Stimulated activated CD4-positive, alpha-beta T cell treated with anti-CD3 and anti-CD28 coated beads, Interleukin-2, amount 100 ng/mL, for 4 hours (primary cell): ENCODE data around the gene ZBTB8B.
"Not testable (repeated sequence)": the region's sequence is repeated elsewhere in the genome, so short reads cannot be mapped to it uniquely, and the experiment has no call there.

Experiments
- DNase-seq: peaks from one replicate; pipeline ENCODE4 v3.0.0-alpha.2; 2020; ENCODE audit warnings: low read depth

ZBTB8B gene

DNA sequence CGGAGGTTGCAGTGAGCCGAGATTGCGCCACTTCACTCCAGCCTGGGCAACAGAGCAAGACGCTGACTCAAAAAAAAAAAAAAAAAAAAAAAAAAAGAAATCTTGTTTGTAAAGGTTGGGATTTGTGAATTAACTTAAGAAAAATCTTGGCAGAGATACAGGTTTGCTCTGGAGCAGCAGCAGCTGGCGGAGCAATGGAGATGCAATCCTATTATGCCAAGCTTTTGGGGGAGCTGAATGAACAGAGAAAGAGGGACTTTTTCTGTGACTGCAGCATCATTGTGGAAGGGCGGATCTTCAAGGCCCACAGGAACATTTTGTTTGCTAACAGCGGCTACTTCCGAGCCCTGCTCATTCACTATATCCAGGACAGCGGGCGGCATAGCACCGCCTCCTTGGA is 5.6 kb downstream of the ZBTB8B start:
- DNase-seq = no peak

DNA sequence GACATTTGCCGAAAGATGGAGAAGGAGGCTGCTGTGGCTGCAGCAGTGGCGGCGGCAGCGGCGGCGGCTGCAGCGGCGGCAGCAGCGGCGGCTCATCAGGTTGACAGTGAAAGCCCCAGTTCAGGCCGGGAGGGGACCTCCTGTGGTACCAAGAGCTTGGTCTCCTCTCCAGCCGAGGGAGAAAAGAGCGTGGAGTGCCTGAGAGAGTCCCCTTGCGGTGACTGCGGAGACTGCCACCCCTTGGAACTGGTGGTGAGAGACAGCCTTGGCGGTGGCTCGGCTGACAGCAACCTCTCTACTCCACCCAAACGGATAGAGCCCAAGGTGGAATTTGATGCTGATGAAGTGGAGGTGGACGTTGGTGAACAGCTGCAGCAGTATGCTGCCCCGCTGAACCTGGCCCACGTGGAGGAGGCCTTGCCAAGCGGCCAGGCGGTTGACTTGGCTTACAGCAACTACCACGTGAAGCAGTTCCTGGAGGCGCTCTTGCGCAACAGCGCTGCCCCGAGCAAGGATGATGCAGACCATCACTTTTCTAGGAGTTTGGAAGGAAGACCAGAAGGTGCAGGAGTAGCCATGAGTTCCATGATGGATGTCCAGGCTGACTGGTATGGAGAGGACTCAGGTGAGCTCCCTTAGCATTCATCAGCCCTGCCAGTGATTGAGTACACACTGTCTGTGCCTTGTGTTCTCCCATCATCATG is 6.3 kb downstream of the ZBTB8B start:
- no peak for DNase-seq

DNA sequence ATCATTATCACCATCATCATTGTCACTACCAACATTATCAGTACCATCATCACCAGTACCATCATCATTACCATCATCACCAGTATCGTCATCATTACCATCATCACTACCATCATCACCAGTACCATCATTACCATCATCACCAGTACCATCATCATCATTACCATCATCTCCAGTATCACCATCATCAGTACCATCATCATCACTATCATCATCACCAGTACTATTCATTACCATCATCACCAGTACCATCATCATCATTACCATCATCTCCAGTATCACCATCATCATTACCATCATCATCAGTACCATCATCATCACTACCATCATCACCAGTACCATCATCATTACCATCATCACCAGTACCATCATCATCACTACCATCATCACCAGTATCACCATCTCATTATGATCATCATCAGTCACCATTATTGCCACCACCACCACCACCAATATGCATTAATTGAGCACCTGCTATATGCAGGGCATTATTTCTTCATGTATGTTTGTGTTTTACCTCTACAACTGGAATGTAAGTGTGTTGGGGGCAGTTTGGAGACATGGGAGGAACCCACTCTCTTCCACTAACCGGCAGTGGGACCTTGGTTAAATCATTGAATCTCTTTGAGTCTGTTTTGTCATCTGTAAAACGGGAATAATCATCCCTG is 7.0 kb downstream of the ZBTB8B start:
- no peak for DNase-seq

DNA sequence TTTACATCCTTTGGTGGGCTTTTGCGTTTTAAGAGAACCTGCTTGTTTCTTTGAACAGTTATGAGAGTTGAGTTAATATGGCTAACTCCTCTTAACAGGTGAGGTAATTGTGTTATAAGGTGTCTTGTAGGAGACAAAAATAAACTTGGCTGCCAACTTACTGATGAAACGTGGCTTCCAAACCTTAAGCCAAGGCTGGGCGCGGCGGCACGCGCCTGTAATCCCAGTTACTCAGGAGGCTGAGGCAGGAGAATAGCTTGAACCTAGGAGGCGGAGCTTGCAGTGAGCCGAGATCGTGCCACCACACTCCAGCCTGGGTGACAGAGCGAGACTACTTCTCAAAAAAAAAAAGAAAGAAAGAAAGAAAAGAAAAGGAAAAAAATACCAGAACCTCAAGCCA is 8.1 kb downstream of the ZBTB8B start:
- not testable (repeated sequence) for DNase-seq

- DNase-seq = no peak
Measured at GRCh38 chr1:32474954-32475353, 10.1 kb downstream of the ZBTB8B start.

DNA sequence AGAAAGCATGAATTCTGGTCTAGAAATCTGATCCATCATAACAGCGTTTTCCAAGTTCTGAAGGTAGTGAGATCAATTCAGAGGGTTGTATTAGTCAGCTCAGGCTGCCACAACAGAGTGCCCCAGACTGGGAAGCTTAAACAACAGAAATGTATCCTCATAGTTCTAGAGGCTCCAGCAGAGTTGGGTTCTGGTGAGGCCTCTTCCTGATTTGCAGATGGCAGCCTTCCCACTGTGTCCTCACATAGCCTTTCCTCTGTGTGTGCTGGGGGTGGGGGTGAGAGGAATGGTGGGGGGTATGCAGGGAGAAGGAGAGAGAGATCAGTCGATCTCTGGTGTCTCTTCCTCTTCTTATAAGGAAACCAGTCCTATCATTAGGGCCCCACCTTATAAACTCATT is 15.1 kb downstream of the ZBTB8B start:
- no peak for DNase-seq

GRCh38 chr1:32480761-32481160 is 15.9 kb downstream of the ZBTB8B start:
- no peak for DNase-seq

- not testable (repeated sequence) for DNase-seq
Measured at GRCh38 chr1:32481788-32482187, 16.9 kb downstream of the ZBTB8B start.

- DNase-seq = no peak
Measured at GRCh38 chr1:32485554-32486255, 20.8 kb downstream of the ZBTB8B start.

DNA sequence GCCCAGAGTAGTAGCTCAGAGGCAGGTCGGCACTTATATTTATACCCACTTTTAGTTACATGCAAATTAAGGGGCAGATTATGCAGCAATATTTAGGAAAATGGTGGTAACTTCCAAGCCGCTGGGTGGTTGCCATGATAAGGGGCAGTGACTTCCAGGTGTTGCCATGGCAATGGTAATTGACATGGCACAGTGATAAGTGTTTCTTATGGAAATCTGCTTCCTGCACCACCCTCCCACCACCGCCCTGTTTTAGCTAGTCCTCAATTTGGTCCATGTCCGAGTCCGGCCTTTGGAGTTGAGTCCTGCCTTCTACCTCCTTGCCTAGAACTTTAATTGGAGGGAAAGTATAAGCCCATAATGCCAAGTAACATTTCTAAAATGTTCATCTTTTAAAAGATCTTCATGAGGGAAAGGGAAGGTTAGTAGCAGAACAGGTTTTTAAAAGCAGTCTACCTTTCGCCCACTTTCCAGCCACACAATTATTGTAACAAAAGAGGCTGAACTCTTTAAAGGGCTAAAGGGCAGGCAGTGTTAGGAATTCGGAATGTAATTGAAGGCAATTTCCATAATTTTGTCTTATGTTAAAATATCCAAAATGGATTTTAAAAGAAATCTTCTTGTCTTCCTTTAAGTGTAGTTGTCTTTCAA is 21.7 kb downstream of the ZBTB8B start:
- DNase-seq = no peak

DNA sequence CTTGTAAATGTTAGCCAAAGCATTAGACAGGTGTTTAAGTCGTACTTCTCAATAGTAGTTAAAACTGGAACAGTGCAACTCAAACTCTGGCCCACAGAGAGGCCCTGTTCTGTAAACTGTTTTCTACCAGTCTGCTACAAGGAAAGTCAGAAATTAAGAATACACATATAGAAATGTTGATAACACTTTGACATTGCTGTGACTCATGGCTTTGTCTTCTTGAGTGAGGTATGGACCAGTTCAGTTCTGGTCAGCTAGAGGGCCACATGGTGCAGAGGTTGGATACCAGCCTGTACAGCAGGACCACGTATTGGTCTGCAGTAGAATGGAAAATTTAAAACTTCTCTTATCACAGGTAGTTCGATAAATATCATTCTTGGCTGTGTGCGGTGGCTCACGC is 22.3 kb downstream of the ZBTB8B start:
- DNase-seq = no peak

DNA sequence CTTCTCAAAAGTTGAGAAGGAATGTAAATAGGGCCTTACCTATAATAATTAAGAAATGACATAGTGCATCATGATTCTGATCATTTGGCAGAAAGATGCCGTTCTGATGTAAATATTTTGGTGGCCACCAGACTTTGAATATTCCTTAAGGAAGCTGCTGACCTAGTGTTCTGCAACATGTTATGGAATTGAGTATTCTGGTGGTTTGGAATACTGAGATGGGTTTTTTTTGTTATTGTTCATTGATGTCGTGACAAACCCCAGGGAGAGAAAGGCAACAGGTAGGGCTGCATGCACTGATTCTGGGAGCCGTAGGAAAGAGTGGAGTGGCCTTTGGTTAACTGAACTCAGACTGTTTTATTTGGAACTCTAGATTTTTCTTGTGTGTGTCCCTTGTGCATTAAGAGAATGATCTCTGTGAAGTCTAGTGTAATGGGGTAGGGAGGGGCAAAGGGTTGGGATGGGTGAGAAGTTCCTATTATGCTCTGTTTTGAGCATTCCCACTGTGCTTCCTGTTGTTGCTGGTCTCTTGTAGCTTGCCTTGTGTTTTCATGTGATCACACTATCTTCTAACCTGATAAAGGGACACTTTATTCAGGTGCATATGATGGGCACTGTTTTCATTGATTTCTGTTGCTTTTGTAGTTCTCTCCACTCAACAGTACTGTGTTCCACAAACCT is 25.0 kb downstream of the ZBTB8B start:
- no peak for DNase-seq

DNA sequence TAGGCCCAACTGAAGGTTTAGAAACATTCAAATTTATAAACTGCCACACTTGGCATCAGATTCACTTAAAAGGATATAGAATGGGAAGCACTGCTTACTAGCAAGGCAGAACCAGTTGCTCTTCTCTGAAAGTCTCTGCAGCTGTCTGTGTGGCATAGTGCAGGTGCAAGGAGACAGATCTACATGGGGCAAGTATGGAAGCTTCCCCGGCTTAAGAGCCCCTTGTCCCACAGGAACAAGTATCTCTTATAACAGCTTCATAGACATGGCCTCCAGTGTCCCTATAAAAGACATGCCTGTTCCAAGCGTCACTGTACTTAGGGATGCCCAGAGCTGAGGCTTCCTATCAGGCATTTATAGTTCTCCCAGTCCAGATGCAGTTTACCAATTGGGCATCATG is 26.5 kb downstream of the ZBTB8B start:
- DNase-seq = no peak

- DNase-seq = no peak
Measured at GRCh38 chr1:32494196-32494595, 29.3 kb downstream of the ZBTB8B start.

- DNase-seq = no peak
Measured at GRCh38 chr1:32494711-32495337, 30.0 kb downstream of the ZBTB8B start.

DNA sequence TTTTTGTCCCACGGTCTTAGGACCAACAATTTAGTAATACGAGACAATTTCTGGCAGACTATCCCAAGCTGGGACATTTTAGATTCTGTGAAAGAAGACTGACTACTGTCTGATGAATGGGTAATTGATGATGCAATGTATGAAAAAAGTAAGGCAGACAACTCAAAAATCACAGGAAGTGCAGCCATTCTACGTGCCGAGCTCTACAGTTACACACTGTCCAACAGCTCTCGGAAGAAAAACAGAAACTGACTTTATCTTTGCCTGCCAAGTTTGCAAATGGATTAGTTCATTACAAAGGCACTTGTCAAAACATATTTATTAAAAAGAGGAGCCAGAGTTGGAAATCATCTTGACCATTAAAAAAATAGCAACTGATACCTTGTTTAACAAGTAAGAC is 31.3 kb downstream of the ZBTB8B start:
- DNase-seq = no peak

DNA sequence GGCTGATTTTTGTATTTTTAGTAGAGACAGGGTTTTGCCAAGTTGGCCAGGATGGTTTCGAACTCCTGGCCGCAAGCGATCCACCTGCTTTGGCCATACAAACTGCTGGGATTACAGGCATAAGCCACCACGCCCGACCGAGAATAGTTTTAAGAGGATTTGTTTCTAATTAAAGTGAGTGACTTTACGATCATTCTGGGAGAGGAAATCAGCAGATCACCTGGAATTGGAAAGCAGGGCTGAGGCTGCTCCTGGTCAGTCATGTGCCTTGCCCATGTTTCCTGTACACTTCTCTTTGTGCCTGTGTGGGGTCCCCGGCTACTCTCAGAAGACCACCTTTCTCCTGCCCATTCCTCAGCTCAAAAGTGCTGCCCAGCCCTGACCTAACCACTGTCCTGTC is 33.9 kb downstream of the ZBTB8B start:
- no peak for DNase-seq

GRCh38 chr1:32500387-32501209 is 35.7 kb downstream of the ZBTB8B start:
- no peak for DNase-seq

- no peak for DNase-seq
Measured at GRCh38 chr1:32501865-32502264, 37.0 kb downstream of the ZBTB8B start.

DNA sequence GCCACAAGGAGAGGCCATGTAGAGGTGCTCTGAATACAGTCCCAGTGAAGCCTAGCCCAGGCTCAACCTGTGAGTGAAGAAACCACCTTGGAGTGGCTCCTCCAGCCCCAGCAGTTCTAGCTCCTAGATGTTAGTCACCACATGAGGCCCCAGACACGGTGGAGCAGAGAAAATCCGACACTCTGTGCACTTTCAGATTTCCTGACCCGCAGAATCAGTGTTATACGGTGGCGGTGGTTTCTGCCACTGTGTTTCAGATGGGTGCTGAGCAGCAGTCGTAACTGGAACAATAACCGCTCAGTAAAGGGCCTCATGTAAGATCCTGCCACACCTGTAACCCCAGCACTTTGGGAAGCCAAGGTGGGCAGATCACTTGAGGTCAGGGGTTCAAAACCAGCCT is 38.3 kb downstream of the ZBTB8B start:
- no peak for DNase-seq

DNA sequence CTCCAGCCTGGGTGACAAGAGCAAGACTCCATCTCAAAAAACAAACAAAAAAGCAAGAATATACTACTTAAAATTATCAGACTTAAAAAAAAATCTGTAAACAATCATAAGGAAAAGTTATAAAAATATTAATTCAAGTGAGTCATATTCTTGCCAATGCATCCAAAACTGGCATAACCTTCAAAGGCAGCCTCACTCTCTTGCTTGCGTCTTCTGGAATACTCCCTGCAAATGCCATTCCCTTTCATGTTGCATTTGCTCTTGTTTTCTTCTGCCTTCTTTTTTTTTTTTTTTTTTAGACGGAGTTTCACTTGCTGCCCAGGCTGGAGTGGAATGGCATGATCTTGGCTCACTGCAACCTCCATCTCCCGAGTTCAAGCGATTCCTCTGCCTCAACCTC is 42.1 kb downstream of the ZBTB8B start:
- no peak for DNase-seq
